ENCODE measurements around the gene SYCE3. TPM values are rescaled to one million over a fixed set of nuclear protein-coding genes. Genes with fewer than 3 reads are reported as not detected.

SYCE3 gene
- total and polyA plus RNA-seq, 9 of the 15 experiments (the other 6 are each of a cell fraction or from before 2014, with no cell fraction given): 0.56 TPM; not detected in 8

DNA sequence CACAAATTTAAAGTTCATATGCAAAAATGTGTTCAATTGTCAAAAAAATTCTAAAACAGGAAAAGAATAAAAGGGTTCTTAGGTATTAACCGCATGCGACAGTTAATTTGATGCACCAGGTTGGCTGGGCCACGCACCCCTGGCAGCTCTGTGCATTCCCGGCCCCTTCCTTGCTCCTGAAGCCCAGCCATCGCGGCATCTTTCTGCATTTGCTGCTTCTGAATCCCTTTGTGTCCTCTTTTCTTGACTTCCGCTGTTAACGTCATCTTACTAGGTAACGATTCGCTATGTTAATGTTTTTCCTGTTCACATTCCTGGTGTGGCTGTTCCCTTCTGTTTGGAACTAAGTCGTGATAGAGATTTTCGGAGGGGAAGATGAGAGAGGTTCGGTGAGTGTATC is 25.0 kb downstream of the SYCE3 start (continued):
- TF ChIP-seq, protein P1, sequence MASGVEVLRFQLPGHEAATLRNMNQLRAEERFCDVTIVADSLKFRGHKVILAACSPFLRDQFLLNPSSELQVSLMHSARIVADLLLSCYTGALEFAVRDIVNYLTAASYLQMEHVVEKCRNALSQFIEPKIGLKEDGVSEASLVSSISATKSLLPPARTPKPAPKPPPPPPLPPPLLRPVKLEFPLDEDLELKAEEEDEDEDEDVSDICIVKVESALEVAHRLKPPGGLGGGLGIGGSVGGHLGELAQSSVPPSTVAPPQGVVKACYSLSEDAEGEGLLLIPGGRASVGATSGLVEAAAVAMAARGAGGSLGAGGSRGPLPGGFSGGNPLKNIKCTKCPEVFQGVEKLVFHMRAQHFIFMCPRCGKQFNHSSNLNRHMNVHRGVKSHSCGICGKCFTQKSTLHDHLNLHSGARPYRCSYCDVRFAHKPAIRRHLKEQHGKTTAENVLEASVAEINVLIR (CRISPR knock-in tag; IDR thresholded peaks at IDR 0.05): no peak
- TF ChIP-seq SIX5 (IDR thresholded peaks at IDR 0.05; ENCODE audit: borderline replicate concordance in 1 of 2, insufficient read depth in 1 of 2, low read depth in 1 of 2, low read length in 2 of 2) (no peak), EP300 (IDR thresholded peaks at IDR 0.05; ENCODE audit: low read length) (no peak)

DNA sequence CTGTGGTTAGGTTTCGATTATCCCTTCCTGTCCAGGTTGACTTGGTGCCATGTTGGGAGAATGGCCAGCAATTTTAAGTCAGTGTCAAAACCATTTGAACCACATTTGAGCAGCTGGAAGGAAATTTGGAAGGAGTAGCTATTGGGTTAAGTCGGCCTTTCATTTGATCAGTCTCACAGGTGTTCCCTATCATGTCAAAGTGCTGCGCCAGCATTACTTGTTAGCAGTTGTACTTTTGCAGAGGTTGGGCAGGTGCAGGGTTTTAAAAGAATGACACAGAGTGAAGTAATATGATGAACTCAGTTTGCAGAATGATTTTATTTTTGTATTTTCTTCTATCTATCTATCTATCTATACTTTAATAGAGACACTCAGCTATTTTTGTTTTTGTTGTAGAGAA is 26.5 kb downstream of the SYCE3 start:
- H3K27ac ChIP-seq (ENCODE audit: extremely low read depth, low read depth, low read length): no peak overlapping the region
- no TSS peak for BruUV-seq (replicated peaks)
- DNase-seq (ENCODE audit: extremely low read depth in 1 of 4, low spot score in 3 of 4) (no peak), ATAC-seq (no peak), FAIRE-seq (no peak)
- no peaks in the 10 kb centered on the region for H3K9me3 ChIP-seq (replicated peaks; ENCODE audit: control insufficient read depth, insufficient read depth, low read depth, low read length)
- no peaks in the 10 kb centered on the region for H3K9me1 ChIP-seq (ENCODE audit: control insufficient read depth, insufficient read depth, low read length)
- ChIA-PET POLR2A (interaction anchor here (1.4 kb wide), 1 partner anchor 11 kb away, joined by 5 read pairs; the partner anchor contains the start of gene SCO2), CTCF (ENCODE audit: low intra/inter-chr PET ratio) (no interaction called here)
- H3K4me1 ChIP-seq (replicated peaks in 1 of 2; ENCODE audit: control insufficient read depth in 2 of 2, insufficient read depth in 2 of 2, low read length in 2 of 2): peaks cover 25% of the 10 kb centered on the region in 2 experiments
- intact Hi-C loops (cut with micrococcal nuclease) (no loop called here), in situ Hi-C loops (cut with MboI) (no loop called here)
- TF ChIP-seq THRA (IDR thresholded peaks at IDR 0.05) (no peak), ELF4 (CRISPR knock-in tag; IDR thresholded peaks at IDR 0.05) (no peak), NCOA2 (IDR thresholded peaks at IDR 0.05; ENCODE audit: partially characterized antibody in 2 of 2) (no peak), NCOA1 (IDR thresholded peaks at IDR 0.05; ENCODE audit: low read depth) (no peak), RBFOX2 (IDR thresholded peaks at IDR 0.05; ENCODE audit: low read depth, low read length) (no peak), TEAD1 (CRISPR knock-in tag; IDR thresholded peaks at IDR 0.05) (no peak), HNRNPUL1 (IDR thresholded peaks at IDR 0.05; ENCODE audit: low read length) (no peak), ZKSCAN3 (CRISPR knock-in tag; IDR thresholded peaks at IDR 0.05) (no peak)
- no peak overlapping the region for H2AFZ ChIP-seq (ENCODE audit: low read depth, low read length)
- H3K4me2 ChIP-seq (ENCODE audit: insufficient read depth, low read length): no peak overlapping the region
- no peak overlapping the region for H3K4me3 ChIP-seq
- H3K36me3 ChIP-seq (ENCODE audit: control insufficient read depth, insufficient read depth, low read length): no peaks in the 10 kb centered on the region
- 58% methylated on average over 2 of the region's 3 CpGs for WGBS (ENCODE audit: insufficient coverage, low coverage, missing lambda C conversion rate)
- no peaks in the 10 kb centered on the region for H3K27me3 ChIP-seq (ENCODE audit: control insufficient read depth in 2 of 2, insufficient read depth in 2 of 2, low read length in 2 of 2)
- no peaks in the 10 kb centered on the region for H3K79me2 ChIP-seq (ENCODE audit: control insufficient read depth, insufficient read depth, low read length)
- no peaks in the 10 kb centered on the region for H4K20me1 ChIP-seq (replicated peaks; ENCODE audit: control insufficient read depth, insufficient read depth, low read length)
- no peak overlapping the region for H3K9ac ChIP-seq (ENCODE audit: insufficient read depth in 1 of 2, low read depth in 2 of 2, low read length in 2 of 2)

Measured in K562 (cell line).